Endothelial cell of hepatic sinusoid (primary cell): ENCODE measurements around the gene VPS33B.

Experiments used
- in situ Hi-C: cut with HindIII; loops from 2 replicates; pipeline ENCODE4 v1.10.0; 2017; ENCODE audit warnings: low sequenced_read_pairs

VPS33B gene

DNA sequence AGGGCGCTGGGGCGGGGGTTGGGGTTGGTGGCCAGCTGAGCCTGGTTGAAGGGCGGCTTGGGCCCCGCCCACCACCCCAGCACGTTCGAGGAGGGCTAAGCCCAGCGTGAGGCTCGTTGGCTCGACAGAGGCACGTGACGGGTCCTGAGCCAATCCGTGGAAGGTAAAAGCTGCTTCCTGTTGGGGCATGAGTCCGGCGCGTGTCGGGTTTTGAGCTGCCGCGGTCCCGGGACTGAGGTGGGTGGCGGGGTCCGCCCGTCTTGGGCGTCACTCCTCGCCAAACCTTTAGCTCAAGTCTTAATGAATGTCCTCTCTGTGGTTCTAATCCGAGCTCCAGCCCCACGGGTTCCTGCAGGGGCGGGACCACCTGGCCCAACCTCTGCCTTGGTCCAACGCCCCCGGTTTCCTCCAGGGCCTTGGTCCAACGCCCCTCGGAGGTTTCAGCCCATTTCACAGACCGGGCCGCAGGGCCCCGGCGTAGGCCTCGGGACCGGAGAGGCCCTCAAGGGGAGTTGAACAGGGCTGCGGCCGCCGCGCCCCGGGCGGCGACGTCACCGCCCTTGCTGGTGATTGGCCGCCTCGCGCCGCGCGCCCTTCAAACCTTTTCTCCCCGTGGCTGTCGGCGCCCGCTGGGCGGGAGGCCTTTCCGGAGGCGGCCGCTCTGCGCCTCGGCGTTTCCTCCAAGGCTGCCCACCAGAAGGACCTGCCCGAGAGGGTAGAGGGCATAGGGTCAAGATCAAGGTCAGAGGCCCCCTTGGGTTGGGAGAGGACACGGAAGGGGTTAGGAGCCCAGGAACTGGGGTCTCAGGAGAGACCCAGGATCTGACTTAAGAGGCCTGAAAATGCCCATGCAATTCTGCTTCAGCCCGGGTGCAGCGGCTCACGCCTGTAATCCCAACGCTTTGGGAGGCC is 67.4 kb downstream of the VPS33B start, which contains the start of gene RCCD1:
Gene RCCD1 (plus strand): TSS at position 173 of the 912 bp plus-strand sequence. CDS start 1,851 bp downstream, outside the sequence.
- in situ Hi-C loops, result loop anchor here (25.0 kb wide), 1 partner anchor 307 kb away; no protein-coding TSS in a partner anchor

DNA sequence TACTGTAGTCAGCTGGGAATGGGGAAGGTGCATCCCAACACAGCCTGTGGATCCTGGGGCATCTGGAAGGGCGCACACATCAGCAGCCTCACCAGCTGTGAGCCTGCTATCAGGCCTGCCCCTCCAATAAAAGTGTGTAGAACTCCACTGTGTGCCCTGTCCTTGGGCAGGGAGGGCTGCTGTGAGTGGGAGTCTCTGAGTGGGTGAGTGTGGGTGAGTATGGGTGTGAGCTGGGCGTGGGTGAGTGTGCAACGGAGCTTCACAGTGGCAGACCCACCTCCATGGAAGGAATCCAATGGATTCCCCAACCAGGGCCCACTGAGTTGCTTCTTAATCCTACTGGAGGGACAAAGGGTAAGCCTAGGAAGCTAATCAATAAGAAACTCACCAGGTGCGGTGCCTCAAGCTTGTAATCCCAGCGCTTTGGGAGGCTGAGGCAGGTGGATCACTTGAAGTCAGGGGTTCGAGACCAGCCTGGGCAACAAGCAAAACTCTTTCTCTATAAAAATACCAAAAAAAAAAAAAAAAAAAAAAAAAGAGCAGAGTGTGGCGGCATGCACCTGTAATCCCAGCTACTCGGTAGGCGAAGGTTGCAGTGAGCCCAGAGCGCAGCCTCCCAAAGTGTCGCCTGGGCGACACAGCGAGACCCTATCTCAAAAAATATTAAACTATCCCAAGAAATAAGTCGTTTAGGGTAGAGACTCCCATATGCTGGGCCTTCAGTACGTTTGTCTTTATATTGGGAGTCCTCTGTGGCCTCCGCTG is 68.3 kb downstream of the VPS33B start:
- in situ Hi-C loops, result loop anchor here (25.0 kb wide), 1 partner anchor 308 kb away; no protein-coding TSS in a partner anchor

DNA sequence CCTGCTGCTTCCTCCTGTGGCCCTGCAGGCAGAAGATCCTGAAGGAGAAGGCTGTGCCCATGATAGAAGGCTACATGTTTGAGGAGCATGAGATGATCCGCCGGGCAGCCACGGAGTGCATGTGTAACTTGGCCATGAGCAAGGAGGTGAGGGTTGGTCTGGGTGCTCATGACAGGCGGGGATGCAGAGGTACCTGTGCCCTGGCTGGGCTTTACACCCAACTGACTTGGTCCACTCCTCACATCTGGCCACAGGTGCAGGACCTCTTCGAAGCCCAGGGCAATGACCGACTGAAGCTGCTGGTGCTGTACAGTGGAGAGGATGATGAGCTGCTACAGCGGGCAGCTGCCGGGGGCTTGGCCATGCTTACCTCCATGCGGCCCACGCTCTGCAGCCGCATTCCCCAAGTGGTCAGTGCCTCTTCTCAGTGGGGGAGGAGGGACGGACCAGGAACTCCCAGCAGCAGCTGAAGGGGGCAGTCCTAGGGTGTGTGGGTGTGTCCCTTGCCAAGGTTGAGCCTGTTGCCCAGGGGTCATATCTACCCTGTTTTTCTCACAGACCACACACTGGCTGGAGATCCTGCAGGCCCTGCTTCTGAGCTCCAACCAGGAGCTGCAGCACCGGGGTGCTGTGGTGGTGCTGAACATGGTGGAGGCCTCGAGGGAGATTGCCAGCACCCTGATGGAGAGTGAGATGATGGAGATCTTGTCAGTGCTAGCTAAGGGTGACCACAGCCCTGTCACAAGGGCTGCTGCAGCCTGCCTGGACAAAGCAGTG is 69.3 kb downstream of the VPS33B start:
- in situ Hi-C loops, result loop anchor here (25.0 kb wide), 1 partner anchor 309 kb away; no protein-coding TSS in a partner anchor

DNA sequence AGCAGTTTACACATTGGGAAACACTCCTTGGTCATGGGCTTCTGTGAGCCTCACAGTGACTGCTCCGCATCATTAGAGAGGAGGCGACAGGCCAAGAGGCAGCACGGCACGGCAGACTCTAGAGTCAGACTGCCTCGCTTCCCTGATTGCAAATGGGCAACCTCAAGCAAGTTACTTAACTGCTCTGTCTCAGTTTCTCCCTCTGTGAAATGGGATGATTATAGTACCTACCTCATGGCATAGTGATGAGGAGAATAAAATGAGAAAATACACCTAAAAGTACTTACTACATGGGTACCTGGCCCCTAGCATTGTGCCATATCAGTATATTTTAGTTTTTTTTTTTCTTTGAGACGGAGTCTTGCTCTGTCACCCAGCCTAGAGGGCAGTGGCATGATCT is 71.7 kb downstream of the VPS33B start:
- in situ Hi-C loops, result loop anchor here (25.0 kb wide), 1 partner anchor 312 kb away; no protein-coding TSS in a partner anchor

DNA sequence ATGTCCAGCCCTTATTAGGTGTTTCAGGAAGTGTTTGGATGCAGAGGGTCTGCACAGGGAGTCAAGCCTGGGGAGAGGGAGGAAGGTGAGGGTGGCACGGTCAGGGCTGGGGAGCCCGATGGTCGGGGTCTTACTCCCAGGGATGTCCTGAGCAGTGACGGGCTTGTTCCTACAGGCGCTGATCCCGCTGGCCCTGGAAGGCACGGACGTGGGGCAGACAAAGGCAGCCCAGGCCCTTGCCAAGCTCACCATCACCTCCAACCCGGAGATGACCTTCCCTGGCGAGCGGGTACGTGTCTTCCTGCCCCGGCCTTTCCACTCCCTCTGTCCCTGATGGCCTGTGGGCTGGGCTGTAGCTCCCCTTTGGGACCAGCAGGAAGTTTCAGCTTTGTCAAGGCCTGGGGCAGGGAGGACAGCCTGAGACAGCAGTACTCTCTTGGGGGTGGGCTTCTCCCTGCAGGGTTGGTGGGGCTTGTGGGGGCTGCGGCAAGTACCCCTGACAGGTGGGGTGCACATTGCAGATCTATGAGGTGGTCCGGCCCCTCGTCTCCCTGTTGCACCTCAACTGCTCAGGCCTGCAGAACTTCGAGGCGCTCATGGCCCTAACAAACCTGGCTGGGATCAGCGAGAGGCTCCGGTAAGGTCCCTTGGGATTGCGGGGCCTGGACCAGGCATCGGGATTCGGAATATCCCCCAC is 72.3 kb downstream of the VPS33B start:
- in situ Hi-C loops, result loop anchor here (25.0 kb wide), 3 partner anchors 113 to 313 kb away; no protein-coding TSS in a partner anchor
